Measurements from ENCODE around the gene VIL1. TPM values are rescaled to one million over a fixed set of nuclear protein-coding genes. Genes with fewer than 3 reads are reported as not detected.

Gene VIL1
- total RNA-seq, 1 experiment from 2014 or later: 0.49 TPM

- TF ChIP-seq, protein P1, sequence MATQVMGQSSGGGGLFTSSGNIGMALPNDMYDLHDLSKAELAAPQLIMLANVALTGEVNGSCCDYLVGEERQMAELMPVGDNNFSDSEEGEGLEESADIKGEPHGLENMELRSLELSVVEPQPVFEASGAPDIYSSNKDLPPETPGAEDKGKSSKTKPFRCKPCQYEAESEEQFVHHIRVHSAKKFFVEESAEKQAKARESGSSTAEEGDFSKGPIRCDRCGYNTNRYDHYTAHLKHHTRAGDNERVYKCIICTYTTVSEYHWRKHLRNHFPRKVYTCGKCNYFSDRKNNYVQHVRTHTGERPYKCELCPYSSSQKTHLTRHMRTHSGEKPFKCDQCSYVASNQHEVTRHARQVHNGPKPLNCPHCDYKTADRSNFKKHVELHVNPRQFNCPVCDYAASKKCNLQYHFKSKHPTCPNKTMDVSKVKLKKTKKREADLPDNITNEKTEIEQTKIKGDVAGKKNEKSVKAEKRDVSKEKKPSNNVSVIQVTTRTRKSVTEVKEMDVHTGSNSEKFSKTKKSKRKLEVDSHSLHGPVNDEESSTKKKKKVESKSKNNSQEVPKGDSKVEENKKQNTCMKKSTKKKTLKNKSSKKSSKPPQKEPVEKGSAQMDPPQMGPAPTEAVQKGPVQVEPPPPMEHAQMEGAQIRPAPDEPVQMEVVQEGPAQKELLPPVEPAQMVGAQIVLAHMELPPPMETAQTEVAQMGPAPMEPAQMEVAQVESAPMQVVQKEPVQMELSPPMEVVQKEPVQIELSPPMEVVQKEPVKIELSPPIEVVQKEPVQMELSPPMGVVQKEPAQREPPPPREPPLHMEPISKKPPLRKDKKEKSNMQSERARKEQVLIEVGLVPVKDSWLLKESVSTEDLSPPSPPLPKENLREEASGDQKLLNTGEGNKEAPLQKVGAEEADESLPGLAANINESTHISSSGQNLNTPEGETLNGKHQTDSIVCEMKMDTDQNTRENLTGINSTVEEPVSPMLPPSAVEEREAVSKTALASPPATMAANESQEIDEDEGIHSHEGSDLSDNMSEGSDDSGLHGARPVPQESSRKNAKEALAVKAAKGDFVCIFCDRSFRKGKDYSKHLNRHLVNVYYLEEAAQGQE (IDR thresholded peaks at IDR 0.05; ENCODE audit: low read depth): no peak
- TF ChIP-seq FOSL1 (IDR thresholded peaks at IDR 0.05; ENCODE audit: low read depth) (peak; percentile 31; the same call in 1 of the 2 replicates), ZBTB33 (IDR thresholded peaks at IDR 0.05; ENCODE audit: extremely low read depth, insufficient replicate concordance, low read length) (no peak), JUND (IDR thresholded peaks at IDR 0.05) (peak; percentile 29; the same call in 1 of the 2 replicates)
- intact Hi-C loops (cut with micrococcal nuclease): no loop called here
- peak; percentile 76 for ATAC-seq
These were observed 30.0 kb downstream of the VIL1 start for GRCh38 chr2:218448934-218449333.

More at GRCh38 chr2:218448934-218449333, 30.0 kb downstream of the VIL1 start:
- Histone ChIP-seq H2AFZ (ENCODE audit: low read depth, low read length, poor library complexity, severe bottlenecking) (no peak overlapping the region), H4K20me1 (ENCODE audit: insufficient read depth) (no peaks in the 10 kb centered on the region), H3K9me3 (ENCODE audit: control insufficient read depth in 1 of 2, insufficient read depth in 1 of 2, low read depth in 1 of 2, low read length in 2 of 2) (no peaks in the 10 kb centered on the region), H3K4me2 (ENCODE audit: low read length) (peak overlapping the region; percentile 9; the same call in 1 of the 2 replicates), H3K79me2 (ENCODE audit: insufficient read depth, low read length) (no peaks in the 10 kb centered on the region), H3K4me1 (ENCODE audit: control insufficient read depth in 1 of 2, insufficient read depth in 2 of 2, low read length in 2 of 2) (peaks cover 17% of the 10 kb centered on the region in 2 experiments), H3K4me3 (replicated peaks in 1 of 2; ENCODE audit: low read depth in 1 of 2, low read length in 2 of 2) (no peak overlapping the region), H3K9me2 (ENCODE audit: insufficient read depth) (no peaks in the 10 kb centered on the region), H3K27ac (ENCODE audit: low read depth, low read length) (no peak overlapping the region), H3K9ac (ENCODE audit: low read length) (no peak overlapping the region), H3K36me3 (ENCODE audit: control insufficient read depth in 1 of 2, insufficient read depth in 2 of 2, low read length in 2 of 2) (peaks cover 0 to 1% of the 10 kb centered on the region in 2 experiments; a peak in 1 of 4 replicates), H3K27me3 (ENCODE audit: insufficient read depth, low read length) (no peaks in the 10 kb centered on the region)
- ChIA-PET RAD21 (ENCODE audit: low non-redundant PET in 1 of 2, low total read pairs in 2 of 2, uncharacterized antibody in 2 of 2, unreplicated experiment in 2 of 2) (no interaction called here), CTCF (no interaction called here), POLR2A (no interaction called here)
- BruUV-seq (replicated peaks): no TSS peak
- DNase-seq (ENCODE audit: low read depth, low spot score): no peak
